ENCODE results near the gene ERICH3.
"Not testable (repeated sequence)": the region's sequence is repeated elsewhere in the genome, so short reads cannot be mapped to it uniquely, and the experiment has no call there.

The ERICH3 gene

DNA sequence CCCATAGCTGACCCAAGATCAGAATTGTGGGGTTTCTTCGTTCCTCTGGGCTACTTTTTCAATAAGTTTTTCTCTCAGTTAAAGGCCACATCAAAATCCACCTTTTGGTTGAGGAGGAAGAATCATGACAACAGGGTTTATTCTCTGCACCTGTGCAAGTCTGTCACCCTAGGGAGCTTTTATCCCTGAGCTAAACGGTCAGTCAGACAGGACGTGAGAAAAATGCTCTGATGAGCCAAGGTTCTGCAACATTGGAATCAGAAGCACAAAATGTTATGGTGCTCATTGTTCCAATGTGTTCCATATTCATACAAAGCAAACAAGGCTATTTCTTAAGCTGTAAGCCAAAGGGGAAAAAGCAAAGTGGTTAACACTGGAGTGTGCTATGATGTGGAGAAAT lies 7.4 kb upstream of the ERICH3 start:
- no peak for DNase-seq (ENCODE audit: low read depth)

DNA sequence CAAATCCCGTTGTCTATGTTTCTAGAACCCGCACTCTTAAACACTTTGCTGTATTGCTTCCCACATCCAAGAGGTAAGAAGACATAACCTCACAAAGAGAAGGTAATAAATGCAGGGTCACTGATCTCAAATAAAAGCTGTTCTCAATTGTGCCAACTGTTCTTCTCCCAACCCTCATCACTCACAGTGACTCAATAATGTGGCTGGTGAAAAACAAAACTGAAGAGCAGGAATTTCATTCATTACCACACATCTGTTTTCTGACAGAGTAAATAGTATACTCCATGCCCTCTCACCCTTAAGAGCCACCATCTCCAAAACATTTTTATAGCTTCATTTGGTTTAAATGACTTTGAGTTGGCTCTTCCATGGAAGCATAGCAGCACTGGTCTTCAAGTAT lies 6.2 kb upstream of the ERICH3 start:
- DNase-seq (ENCODE audit: low read depth): no peak

DNA sequence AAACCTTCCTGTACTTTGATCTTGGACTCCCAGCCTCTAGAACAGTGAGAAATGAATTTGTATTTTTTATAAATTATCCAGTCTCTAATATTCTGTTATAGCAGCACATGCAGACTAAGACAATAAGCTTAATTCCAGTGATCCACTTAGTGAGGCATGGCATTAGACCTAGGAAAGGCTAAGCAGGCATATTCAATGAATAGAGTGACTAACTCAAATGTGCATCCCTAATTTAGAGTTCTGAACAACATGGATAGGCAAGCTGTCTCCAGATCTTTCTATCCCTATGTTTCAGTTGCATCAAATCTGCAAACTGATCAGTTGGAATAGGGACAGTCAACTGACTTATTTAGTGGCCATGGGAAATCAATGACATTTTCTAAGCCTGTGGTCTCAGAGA lies 4.3 kb upstream of the ERICH3 start:
- no peak for DNase-seq (ENCODE audit: low read depth)

DNA sequence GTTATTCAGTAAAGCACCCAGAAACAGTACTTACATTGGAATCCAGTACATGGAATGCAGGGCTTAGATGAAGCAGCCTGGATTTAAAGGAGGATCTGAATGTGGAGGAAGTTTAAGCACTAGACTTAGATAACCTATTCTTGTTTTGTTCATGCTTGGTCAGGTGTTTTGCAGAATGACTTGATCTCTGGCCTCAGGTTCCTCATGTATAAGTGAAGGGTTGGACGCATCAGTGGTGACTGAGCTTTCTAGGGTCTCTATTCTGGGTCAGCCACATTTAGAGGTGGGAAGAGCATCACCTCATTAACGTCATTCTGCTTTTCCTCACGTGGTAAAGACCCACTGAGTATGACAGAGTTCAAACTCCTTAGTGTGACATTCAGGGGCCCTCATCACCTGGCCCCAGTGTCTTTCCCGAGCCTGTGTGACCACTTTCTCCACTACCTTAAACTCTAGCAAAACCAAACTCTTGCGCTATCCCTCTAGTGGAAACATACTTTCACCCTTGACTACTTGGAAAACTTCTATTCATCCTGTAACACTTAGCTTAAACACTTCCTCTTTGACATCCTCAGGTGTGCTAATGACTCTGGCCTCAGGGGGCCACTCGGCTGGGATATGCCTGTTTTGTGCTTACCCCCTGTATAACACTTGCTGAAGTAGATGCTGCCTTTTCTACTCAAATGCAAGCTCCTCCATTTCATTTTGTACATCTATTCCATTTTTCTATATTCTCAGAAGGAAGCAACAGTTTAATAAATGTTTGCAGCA lies 871 bp upstream of the ERICH3 start:
- no peak for DNase-seq (ENCODE audit: low read depth)

DNA sequence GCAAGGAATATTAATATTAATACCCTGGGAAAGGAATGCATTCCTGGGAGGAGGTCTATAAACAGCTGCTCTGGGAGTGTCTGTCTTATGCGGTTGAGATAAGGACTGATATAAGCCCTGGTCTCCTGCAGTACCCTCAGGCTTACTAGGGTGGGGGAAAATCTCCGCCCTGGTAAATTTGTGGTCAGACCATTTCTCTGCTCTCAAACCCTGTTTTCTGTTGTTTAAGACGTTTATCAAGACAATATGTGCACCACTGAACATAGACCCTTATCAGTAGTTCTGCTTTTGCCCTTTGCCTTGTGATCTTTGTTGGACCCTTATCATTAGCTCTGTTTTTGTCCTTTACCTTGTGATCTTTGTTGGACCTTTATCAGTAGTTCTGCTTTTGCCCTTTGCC lies 2.7 kb downstream of the ERICH3 start:
- not testable (repeated sequence) for DNase-seq (ENCODE audit: low read depth)

DNA sequence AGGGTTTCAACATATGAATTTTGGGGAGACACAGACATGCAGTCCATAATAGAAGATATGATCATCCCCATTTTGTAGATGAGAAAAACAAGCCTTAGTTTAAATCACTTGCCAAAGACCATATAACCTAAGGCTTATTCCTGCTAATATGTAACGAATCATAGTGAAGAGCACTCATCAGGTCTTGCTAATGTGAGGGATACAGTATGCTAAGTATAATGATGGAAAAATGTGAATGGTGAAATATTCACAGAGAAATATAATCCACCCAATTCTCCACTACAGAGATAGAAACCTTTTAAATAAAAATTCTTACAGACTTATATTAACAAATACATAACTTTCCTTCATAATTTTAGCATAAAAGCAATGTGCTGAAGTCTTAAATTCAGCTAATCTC lies 18.9 kb downstream of the ERICH3 start:
- DNase-seq (ENCODE audit: low read depth): no peak

DNA sequence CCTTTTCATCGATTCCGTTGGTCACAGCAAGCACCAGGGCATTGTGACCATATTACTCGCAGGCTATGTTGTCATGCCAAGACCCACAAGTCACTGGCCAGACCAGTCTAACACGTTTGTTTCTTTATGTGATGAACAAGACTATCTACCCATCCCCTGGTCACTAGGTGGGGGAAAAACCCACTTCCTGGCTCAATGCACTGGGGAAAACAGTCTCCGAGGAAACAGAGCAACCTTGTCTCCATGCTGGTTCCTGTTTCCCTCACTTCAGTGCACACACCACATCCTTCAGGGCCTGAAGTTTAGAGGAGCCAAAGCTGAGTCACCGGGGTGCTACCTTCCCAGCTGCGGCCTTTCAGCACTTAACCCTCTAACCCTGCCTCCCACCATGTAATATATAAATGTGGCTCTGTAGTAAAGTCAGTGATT lies 20.9 kb downstream of the ERICH3 start:
- DNase-seq (ENCODE audit: low read depth): no peak

DNA sequence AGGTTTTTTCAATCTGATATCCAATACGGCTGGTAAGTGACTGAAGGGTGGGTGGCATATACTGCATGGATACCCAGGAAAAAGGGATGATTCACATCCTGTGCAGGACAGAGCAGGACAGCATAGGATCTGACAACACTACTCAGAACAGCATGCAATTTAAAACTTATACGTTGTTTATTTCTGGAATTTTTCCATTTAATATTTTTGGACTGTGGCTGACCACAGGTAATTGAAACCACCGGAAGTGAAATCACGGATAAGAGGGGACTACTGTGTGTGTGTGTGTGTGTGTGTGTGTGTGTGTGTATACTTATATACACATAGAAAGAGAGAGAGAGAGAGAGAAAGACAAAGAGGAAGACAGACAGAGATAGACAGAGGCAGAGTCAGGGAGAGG lies 23.0 kb downstream of the ERICH3 start:
- DNase-seq (ENCODE audit: low read depth): no peak

DNA sequence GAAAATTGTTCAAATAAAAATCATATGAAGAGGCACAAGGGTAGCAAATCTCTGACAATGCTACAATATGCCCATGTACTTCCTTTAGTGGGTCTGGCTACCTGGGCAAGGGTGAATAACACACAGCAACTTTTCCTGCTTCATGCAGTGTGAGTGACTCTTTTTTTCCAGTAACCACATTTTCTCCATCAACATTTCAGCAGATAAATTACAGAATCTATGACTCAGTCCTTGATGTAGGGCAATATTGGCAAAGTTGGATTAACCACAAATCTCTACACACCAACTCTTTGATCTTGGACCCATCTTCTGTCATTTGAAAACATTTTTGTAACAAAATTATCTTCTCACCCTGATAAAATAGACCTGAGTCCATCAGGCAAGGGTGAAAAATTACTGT lies 31.7 kb downstream of the ERICH3 start:
- DNase-seq (ENCODE audit: low read depth): no peak

DNA sequence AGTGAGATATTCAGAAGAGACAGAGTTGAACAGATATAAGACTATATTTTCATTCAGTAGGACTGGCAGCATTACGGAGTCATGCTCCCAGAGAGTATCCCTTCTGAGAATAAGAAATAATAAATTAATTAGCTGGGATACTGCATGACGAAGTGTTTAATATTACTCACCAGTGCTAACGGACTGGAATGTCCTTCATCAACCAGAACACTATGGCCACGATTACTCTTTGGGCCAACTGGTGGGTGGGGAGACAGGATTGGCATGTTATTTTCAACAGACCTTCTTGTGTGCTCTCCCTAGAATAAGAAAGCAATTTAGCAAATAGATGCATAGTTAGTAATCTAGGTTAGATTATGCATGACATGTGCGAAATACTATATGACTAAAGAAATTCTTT lies 32.4 kb downstream of the ERICH3 start:
- DNase-seq (ENCODE audit: low read depth): no peak

DNA sequence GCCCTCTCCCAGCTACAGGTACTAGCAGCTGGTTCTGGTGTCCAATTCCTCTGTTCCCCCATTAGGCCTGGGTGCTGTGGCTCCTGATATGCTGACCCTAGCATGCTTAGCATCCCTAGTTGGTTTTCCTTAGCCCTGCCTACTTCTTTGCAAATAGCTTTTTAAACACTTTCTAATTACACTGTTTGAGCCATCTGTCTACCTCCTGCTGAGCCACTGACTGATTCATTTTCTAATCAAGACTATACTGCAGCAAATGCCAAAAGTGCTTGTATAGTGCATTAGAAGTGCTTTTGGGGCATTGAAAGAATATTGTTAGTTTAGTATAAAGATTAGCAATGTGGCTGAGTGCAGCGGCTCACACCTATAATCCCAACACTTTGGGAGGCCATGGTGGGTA lies 36.3 kb downstream of the ERICH3 start:
- no peak for DNase-seq (ENCODE audit: low read depth)

DNA sequence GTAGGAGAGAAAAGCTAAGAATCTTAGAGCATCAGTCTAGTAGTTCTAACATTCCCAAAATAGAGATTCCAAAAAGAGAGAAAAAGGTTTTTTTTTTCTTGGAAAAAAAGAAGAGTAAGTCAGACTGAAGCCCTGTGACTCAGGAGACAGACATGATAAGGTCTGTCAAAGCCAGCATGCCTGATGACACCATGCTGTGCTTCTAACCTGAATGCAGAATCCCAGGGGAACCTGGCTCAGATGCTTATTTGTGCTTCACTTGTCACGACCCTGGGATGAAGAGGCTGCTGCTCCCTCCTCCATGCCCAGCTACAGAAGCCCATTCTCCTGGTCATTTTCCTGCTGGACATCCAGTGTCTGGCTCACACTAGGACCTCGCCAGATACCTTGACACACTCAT lies 44.3 kb downstream of the ERICH3 start:
- DNase-seq (ENCODE audit: low read depth): no peak

DNA sequence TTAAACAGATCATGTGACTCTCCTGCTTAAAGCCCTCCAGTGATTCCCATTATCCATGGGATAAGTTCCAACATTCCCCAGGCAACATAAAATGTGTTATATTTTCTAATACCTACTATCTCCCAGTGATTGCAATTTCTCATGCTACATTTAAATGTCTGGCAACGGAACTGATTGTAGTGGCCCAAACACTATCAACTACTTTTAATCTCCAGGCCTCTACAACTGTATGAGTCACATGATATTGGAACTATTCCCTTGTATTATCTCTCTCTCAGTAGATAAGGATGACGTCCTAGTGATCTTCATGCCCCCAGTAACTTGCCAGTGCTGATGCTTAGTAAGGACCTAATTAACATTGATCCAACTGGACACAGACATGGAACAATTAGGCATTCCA lies 49.9 kb downstream of the ERICH3 start:
- no peak for DNase-seq (ENCODE audit: low read depth)

DNA sequence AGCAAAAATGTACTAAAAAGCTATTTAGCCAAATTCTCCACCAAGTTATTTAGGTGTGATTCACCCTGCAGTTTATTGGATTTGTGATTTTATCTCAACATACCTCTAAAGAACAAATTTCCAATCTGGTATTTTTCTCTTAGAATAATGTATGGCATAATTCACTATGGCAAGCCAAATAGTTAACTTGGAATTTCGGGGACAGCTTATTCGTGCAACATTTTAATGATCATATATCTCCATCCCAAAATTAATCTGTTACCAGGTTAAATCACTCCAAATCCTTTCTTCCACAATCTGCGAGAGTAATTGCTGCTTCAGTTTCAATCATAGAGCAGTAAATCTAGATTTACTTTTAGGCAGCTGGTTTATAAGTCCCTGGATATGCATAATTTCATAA lies 53.4 kb downstream of the ERICH3 start:
- DNase-seq (ENCODE audit: low read depth): no peak

DNA sequence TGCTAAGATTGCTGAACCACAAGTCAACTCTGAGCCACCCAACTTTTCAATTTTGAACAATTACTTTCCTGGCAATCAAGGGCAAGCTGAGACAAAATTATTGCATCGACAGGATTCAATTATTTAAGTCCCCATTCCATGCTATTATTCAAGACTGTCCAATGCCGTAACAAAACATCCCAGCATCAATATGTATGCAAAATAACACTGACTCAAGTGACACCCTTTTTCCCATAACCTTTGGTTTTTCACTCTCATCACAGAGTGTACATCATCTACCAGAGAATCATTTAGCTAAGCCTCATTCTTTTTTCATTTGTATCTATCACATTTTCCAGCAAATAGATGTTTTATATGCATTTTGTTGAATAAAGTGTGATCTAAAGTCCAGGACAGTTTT lies 54.6 kb downstream of the ERICH3 start:
- no peak for DNase-seq (ENCODE audit: low read depth)

DNA sequence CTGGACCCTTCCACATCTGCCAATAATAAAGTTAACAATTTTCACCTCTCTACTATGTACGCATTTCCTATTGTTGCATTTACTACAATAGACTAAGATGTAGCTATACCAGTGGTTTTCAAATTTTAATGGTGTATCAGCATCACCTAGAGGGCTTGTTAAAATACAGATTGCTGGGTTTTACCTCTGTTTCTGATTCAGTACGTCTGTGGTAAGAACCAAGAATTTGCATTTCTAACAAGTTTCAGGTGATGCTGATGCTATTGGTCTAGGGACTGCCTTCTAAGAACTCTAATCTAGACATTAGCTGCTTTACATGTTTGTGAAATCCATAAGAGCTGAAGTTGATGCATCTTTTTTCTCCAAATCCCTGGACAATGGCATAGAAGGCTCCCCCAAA lies 59.7 kb downstream of the ERICH3 start:
- no peak for DNase-seq (ENCODE audit: low read depth)

DNA sequence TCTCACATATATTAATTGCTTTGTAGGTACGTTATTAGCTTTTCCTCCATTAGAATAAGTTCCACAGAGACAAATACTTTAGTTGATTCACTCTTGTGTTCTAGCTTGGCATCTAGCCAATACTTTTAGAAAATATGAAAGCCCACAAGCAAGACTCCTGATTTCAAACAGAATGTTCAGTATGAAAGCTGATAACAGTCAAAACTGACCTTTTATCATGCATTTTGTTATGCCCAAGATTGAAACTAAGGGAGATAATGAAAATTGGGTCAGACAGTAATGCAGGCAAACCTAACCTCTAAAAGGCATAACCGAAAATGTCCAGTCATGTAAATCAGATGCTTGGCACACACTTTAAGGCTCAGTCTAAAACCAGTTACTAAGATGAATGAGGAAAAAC lies 61.7 kb downstream of the ERICH3 start:
- DNase-seq (ENCODE audit: low read depth): no peak

DNA sequence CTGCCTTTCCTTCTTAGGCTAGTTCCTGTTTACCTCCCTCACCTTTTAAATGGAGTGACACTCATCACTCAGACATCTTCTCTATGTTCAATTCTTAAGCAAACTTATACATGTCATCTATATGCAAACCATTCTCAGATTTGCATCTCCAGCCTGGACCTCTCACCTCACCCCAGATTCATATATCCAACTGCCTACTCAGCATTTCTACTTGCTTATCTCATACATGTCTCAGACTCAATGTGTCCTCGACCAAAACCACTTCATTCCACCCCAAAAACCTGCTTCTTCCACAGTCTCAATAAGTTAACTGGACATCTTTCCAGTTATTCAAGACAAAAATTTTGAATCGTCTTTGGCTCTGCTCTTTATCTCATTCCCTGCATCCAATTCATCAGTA lies 62.6 kb downstream of the ERICH3 start:
- DNase-seq (ENCODE audit: low read depth): no peak

DNA sequence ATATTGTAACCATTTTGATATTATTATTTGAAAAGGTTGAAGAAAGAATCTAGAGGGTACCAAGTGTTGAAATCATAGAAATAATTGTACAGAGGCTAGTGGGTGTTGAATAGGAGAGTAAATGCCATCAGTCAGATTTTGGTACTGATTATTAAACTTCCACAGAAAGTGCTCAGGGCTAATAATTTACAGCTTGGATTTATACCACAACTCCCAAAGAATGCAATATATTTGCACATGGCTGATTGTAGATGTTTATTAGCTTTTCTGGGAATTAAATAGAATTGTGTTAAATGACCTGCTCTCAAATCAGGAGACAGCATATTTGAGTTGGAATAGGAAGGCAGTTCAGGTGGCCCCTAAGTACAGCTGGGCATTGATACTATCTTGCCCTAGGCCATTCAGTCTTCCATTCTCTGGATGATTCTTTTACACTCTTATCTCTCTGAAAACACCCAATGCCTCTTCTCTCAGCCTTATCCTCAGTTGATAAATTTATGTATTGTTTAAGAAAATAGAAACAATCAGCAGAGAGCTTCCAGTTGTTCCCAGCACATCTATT lies 63.7 kb downstream of the ERICH3 start:
- no peak for DNase-seq (ENCODE audit: low read depth)

DNA sequence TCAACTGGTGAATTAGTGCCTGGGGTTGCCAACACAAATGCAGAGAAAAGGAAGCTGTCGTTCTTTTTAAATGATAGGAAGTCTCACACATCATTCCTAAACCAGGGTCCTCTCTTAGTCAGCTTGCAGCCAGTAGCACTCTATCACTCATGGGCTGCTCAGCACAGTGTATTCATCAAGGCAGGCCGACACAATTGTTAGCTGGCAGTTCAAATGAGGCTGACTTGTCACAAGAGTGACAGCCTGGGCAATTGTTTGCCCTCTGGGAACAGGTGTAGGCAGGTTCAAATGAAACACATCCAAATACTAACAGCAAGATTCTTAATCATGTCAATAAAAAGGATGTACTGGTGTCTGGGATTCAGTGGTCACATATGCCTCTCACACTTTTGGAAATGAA lies 76.9 kb downstream of the ERICH3 start:
- no peak for DNase-seq (ENCODE audit: low read depth)

DNA sequence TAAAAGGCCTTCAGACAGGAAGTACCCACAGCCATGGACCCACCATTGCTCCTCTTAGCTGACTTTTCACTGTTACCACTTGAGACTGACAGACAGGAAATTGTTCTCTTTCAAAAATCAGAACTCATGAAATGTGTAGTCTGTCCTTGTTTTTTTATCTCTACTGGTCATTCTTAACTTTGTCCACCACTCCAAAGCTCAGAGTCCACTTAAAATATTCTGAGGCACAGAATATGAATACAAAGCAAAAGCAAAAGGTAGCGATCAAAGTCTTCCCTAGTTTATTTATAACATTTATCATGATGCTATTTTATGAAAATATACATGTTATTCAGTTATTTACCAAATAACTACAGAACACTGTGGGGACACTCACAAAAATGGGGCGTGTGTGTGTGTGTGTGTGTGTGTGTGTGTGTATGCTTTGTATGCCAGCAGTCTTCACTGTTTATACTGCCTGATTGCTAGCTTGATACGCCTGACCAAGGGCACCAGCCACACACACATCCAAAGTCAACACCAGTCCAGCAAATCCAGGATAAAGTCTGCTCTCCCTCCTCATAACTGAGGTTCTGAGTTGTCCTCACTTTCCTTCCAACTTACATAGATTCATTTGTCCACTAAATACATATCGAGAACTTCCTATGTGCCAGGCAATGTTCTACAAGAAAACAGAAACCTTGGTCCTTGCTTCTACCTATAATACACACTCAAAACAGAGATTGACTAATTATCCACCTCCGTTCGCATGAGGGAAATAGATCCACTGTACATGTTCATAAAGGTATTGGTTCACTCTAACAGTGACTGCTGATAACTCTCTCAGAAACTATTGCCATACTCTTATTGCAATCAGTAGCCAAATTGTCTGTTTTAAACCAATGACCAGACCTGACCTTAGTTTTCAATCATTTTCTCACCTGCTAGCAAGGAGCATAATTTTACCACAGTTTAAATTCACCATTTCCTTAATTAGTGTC lies 79.4 kb downstream of the ERICH3 start:
- no peak for DNase-seq (ENCODE audit: low read depth)

DNA sequence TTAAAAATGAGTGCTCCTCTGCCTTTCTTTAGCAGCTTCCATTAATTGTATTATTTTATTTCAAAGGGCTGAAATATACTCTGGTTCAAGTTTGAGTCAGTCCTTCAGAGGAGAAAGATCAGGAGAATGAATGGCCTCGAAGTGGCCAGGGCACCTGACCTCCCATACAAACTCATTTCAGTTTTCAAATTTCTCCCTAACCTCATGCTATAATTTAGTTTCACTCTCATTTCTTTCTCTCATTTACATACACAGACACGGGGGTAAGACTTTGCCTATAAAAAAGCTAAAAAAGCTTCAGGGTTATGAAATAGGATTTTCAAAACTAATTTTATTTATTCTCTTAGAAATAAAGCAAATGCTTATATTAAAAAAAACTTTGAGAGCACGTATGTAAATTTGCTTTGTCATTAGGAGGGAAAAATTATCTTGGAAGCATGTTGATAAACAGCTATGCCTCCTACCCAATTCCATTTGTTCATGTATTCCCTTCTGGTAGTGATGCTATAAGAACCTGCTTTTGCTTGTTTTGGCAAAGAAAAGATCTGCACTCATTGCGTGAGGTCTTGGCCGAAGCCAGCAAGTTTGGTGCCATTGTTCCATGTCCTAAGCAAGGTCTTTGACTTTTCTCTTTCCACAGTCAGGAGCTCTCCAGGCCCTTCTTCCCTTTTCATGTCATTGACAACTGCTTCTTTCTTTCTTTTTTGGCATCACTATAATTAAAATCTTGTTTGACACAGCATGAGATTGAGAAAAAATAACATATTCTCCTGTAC lies 80.8 kb downstream of the ERICH3 start:
- DNase-seq (ENCODE audit: low read depth): no peak
